ENCODE measurements around the gene PHC2. TPM values are rescaled to one million over a fixed set of nuclear protein-coding genes. Genes with fewer than 3 reads are reported as not detected.

The PHC2 gene, protein sequence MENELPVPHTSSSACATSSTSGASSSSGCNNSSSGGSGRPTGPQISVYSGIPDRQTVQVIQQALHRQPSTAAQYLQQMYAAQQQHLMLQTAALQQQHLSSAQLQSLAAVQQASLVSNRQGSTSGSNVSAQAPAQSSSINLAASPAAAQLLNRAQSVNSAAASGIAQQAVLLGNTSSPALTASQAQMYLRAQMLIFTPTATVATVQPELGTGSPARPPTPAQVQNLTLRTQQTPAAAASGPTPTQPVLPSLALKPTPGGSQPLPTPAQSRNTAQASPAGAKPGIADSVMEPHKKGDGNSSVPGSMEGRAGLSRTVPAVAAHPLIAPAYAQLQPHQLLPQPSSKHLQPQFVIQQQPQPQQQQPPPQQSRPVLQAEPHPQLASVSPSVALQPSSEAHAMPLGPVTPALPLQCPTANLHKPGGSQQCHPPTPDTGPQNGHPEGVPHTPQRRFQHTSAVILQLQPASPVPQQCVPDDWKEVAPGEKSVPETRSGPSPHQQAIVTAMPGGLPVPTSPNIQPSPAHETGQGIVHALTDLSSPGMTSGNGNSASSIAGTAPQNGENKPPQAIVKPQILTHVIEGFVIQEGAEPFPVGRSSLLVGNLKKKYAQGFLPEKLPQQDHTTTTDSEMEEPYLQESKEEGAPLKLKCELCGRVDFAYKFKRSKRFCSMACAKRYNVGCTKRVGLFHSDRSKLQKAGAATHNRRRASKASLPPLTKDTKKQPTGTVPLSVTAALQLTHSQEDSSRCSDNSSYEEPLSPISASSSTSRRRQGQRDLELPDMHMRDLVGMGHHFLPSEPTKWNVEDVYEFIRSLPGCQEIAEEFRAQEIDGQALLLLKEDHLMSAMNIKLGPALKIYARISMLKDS
- total RNA-seq: 56.3 and 77.5 TPM in 2 replicates
- 101 and 121 TPM in 2 replicates for polyA plus RNA-seq

DNA sequence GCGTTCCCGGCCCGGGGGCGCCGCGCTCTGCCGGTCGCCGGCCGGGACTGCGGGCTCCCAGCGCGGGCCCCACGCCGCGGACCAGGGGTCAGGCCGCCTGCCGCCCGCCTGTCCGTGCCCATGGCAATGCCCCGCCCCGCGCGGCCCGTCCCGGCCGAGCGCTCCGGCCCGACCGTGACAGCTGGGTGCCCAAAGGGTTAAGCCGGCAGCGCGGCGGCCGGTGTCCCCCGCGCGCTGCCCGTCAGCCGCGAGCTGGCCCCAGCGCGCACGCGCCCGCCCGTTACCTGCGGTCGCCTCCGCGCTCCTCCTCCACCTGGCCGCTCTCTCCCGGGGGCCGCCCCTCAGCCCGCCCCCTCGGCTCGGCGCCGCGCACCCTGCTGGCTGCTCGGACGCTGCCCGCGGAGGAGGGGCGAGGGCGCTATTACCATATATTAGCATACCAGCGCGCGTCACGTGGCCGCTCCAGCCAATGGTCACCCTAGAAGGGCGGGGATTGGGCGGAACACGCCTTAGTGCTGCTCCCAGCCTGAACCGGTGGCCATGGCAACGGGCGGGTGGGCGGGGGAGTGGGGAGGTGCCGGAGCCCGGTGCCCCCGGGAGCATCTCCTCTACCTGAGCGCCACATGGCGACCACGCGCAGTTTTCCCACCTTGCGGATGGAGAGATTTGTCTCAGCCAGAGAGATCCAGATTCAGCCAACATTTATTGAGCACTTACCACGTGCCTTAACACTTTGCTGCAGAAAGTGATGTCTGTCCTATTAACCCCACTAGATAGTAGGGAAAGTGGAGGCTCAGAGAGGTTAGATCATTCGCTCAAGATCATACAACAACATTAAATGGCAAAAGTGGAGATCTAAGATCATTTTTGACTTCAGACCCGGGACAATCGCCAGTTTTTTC is at the start of gene PHC2:
TSS of gene PHC2 (minus strand) at position 404 of the 902 bp plus-strand sequence. CDS start 55,556 bp downstream, outside the sequence.
- Histone ChIP-seq H3K4me2 (peak within 1 kb of the TSS; percentile 97), H3K79me2 (no peaks in the 10 kb centered on the region), H3K4me1 (ENCODE audit: insufficient read depth) (peaks cover 17% of the 10 kb centered on the region), H3K9me2 (replicated peaks; ENCODE audit: insufficient read depth) (no peaks in the 10 kb centered on the region), H3K9me3 (ENCODE audit: low read depth) (no peaks in the 10 kb centered on the region), H3K27me3 (peaks cover 9% of the 10 kb centered on the region), H2AFZ (peak within 1 kb of the TSS; percentile 87), H3K36me3 (replicated peaks; ENCODE audit: insufficient read depth, low read depth) (no peaks in the 10 kb centered on the region), H4K20me1 (ENCODE audit: insufficient read depth, poor library complexity, severe bottlenecking) (no peaks in the 10 kb centered on the region), H3K4me3 (peak within 1 kb of the TSS; percentile 89), H3K27ac (peak within 1 kb of the TSS; percentile 10)
- peak; percentile 99 for DNase-seq (ENCODE audit: low spot score)
- 3% methylated on average over 40 of the region's 91 CpGs for WGBS (ENCODE audit: low lambda C conversion rate, missing lambda C conversion rate)
- TF ChIP-seq, protein P1, sequence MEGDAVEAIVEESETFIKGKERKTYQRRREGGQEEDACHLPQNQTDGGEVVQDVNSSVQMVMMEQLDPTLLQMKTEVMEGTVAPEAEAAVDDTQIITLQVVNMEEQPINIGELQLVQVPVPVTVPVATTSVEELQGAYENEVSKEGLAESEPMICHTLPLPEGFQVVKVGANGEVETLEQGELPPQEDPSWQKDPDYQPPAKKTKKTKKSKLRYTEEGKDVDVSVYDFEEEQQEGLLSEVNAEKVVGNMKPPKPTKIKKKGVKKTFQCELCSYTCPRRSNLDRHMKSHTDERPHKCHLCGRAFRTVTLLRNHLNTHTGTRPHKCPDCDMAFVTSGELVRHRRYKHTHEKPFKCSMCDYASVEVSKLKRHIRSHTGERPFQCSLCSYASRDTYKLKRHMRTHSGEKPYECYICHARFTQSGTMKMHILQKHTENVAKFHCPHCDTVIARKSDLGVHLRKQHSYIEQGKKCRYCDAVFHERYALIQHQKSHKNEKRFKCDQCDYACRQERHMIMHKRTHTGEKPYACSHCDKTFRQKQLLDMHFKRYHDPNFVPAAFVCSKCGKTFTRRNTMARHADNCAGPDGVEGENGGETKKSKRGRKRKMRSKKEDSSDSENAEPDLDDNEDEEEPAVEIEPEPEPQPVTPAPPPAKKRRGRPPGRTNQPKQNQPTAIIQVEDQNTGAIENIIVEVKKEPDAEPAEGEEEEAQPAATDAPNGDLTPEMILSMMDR (IDR thresholded peaks at IDR 0.05; ENCODE audit: poor library complexity): peak; percentile 22
- TF ChIP-seq EZH2phosphoT487 (IDR thresholded peaks at IDR 0.05; ENCODE audit: low read depth, severe bottlenecking, unreplicated experiment): no peak
- no peak for TF ChIP-seq EZH2 (IDR thresholded peaks at IDR 0.05; ENCODE audit: borderline replicate concordance)

DNA sequence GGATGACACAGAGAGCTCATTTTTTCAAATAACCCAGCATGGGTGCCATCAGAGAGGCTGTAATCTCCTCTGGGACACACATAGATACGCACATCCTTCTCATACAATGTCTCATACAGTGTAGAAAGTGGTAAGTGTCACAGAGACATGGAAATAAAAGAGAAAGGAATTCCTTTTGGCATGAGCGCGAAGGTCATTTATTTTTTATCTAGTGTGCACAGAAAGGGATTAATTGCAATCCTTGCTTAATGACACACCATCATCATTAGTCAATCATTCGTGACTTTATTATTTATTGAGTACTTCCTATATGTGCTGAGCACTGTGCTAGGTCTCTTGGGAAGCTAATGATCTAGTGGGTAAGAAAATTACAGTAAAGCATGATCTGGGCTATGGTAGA is 46.6 kb upstream of the PHC2 start:
- Histone ChIP-seq H3K27me3 (no peaks in the 10 kb centered on the region), H3K4me3 (no peak overlapping the region), H3K9me3 (ENCODE audit: low read depth) (no peaks in the 10 kb centered on the region), H3K27ac (no peak overlapping the region), H3K4me1 (ENCODE audit: insufficient read depth) (peaks cover 6% of the 10 kb centered on the region), H4K20me1 (ENCODE audit: insufficient read depth, poor library complexity, severe bottlenecking) (no peaks in the 10 kb centered on the region), H3K36me3 (replicated peaks; ENCODE audit: insufficient read depth, low read depth) (no peaks in the 10 kb centered on the region), H2AFZ (no peak overlapping the region), H3K4me2 (no peak overlapping the region), H3K9me2 (replicated peaks; ENCODE audit: insufficient read depth) (no peaks in the 10 kb centered on the region), H3K79me2 (peaks cover 15% of the 10 kb centered on the region)
- 72% methylated on average over 4 of the region's 4 CpGs for whole genome bisulfite sequencing (ENCODE audit: low lambda C conversion rate, missing lambda C conversion rate)
- DNase-seq (ENCODE audit: low spot score): no peak
- TF ChIP-seq, protein P1 (IDR thresholded peaks at IDR 0.05; ENCODE audit: poor library complexity): no peak
- TF ChIP-seq EZH2phosphoT487 (IDR thresholded peaks at IDR 0.05; ENCODE audit: low read depth, severe bottlenecking, unreplicated experiment) (no peak), EZH2 (IDR thresholded peaks at IDR 0.05; ENCODE audit: borderline replicate concordance) (no peak)

DNA sequence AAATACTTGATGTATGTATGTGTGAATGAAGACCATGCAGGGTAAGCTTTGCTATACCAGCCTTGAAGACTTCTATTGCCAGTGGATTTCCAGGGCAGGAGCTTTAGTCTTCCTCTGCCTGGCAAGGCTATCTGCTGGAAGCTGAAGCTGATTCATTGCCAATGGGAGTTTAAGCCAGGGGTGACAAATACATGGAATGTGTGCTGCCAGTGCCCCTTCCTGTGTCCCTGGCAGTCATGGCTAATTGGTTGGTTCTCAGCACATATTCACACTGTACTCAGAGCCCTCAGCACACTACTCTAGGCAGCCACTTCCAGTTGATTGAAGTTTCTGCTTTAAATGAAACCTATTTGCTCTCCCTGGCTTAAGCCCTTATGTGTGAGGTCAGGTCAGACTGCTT is 43.0 kb upstream of the PHC2 start:
- no peak overlapping the region for H3K27ac ChIP-seq
- no peak for DNase-seq (ENCODE audit: low spot score)

More for the DNA sequence above, 43.0 kb upstream of the PHC2 start:
- no peaks in the 10 kb centered on the region for H3K36me3 ChIP-seq (replicated peaks; ENCODE audit: insufficient read depth, low read depth)
- peaks cover 6% of the 10 kb centered on the region for H3K4me1 ChIP-seq (ENCODE audit: insufficient read depth)
- no peaks in the 10 kb centered on the region for H3K9me3 ChIP-seq (ENCODE audit: low read depth)
- H4K20me1 ChIP-seq (ENCODE audit: insufficient read depth, poor library complexity, severe bottlenecking): no peaks in the 10 kb centered on the region
- no peak overlapping the region for H3K4me2 ChIP-seq
- peaks cover 15% of the 10 kb centered on the region for H3K79me2 ChIP-seq
- H2AFZ ChIP-seq: no peak overlapping the region
- H3K27me3 ChIP-seq: no peaks in the 10 kb centered on the region
- TF ChIP-seq, protein P1 (IDR thresholded peaks at IDR 0.05; ENCODE audit: poor library complexity): no peak
- no peak for TF ChIP-seq EZH2 (IDR thresholded peaks at IDR 0.05; ENCODE audit: borderline replicate concordance)
- H3K9me2 ChIP-seq (replicated peaks; ENCODE audit: insufficient read depth): no peaks in the 10 kb centered on the region
- H3K4me3 ChIP-seq: no peak overlapping the region
